Stimulated activated CD8-positive, alpha-beta memory T cell treated with anti-CD3 and anti-CD28 coated beads, Interleukin-4, amount 100 ng/mL, for 24 hours (primary cell): ENCODE measurements around the gene EGFLAM.
A peak's percentile ranks its signal among the peaks of the same experiment; 100 is the strongest.
"Not testable (repeated sequence)": the region's sequence is repeated elsewhere in the genome, so short reads cannot be mapped to it uniquely, and the experiment has no call there.

Source experiments
- DNase-seq: peaks from one replicate; pipeline ENCODE4 v3.0.0-alpha.2; 2020; ENCODE audit warnings: low read depth

Gene EGFLAM

DNA sequence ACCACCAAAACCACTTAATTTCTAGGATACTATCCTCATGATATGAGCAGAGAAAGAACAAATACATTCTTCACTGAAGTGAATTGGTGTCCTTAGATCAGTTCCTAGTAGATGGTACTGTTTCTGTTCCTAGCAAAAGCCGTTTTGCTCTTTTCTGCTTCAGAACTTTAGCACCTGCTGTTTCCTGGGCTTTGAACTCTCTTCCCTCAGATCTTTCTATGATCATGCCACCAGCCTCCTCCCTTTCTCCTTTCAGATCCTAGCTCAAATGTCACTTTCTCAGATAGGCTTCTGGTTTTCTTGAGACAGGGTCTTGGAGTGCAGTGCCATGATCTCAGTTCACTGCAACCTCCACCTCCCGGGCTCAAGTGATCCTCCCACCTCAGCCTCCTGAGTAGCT, 118.0 kb downstream of the EGFLAM start:
- DNase-seq, result no peak

DNA sequence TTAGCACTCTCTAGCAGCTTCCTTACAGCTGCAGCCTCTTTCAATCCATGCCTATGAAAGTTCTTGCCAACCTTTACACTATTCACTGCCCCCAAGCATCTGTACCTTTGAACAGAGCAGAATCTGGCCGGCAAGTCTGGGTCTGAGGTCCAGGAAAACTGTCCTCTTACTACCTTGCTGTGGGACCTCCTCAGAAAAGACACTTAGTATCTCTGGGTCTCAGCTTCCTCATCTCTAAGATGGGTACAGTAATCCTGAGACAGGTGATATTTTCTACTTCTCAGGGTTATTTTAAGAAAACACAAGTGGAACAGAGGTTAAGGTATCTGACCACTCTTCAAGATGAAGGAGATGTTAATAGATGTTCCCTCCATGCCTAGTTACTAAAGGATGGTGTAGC, 120.2 kb downstream of the EGFLAM start:
- no peak for DNase-seq

GRCh38 chr5:38379350-38379937, 121.1 kb downstream of the EGFLAM start:
- DNase-seq, result no peak

DNA sequence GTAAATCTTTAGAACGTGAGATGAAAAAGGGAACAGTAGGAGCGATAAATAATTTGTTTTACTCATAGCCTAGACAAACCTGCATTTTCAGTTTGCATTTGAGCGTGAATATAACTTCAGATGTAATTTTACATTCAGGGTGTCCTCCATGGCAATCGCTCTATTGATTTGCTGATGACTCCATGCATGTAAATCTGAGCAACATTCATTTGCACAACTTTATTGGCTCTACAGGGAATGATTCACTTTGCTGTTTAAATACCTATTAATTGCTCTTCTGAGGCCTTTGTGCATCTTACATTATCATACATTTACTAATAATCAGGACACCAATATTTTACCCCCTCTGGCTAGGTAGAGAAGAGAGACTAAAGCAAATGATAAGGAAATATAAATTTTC, 122.2 kb downstream of the EGFLAM start:
- no peak for DNase-seq

DNA sequence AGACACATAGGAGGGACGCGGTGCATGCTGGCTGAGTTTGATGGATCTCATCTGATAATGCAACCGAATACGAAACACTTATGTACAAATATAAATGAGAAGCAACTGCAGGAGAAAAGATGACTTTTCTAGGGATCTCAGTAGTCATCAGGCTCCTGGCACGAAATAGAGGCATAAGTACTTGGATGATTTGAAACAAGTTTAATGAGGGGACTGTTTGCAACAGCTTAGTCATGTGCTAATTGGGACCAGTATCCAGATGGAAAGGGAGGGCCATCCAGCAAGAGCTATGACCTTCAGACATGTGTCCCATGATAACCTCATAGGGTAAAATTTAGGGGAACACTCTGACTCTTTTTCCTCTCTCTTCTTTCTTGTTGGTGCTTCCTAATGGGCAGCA, 123.0 kb downstream of the EGFLAM start:
- DNase-seq, result no peak

DNA sequence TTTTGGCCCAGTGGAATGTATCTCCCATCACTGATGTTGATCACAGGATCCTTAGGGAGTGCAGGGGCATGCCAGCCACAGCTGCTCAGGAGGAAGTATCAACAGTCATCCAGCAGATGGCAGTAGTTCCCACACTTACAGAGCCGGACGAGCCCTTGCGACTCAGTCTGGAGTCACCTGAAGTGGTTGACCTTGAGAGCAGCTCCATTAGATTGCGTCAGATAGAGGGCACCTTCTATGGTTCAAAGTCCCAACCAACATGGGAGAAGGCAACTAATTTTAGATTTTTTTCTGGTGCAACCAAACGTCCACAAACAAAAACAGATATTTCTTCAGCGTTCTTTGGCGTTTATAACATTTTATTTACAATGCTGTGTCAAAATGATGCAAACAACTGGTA, 124.5 kb downstream of the EGFLAM start:
- peak; percentile 15 for DNase-seq

GRCh38 chr5:38383701-38384100, 125.3 kb downstream of the EGFLAM start:
- no peak for DNase-seq

DNA sequence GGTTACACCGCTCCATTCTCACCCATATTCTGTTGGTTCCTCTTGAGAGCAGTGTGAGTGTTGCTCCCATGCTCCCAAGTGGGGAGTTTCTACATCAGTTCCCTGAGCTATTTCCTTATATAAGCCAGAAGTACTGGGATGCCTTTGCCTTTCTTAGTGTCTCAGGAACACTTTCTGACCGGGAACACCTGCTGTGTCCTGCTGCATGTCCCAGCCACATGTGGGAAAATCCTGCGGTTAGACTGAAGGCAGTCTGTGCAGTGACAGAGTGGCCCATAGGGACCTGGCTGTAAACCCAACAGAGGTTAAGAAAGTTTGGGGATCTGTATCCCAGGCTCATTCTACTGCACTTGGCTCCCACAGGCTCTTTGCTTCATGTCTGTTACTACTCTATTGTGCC, 126.0 kb downstream of the EGFLAM start:
- DNase-seq, result no peak

DNA sequence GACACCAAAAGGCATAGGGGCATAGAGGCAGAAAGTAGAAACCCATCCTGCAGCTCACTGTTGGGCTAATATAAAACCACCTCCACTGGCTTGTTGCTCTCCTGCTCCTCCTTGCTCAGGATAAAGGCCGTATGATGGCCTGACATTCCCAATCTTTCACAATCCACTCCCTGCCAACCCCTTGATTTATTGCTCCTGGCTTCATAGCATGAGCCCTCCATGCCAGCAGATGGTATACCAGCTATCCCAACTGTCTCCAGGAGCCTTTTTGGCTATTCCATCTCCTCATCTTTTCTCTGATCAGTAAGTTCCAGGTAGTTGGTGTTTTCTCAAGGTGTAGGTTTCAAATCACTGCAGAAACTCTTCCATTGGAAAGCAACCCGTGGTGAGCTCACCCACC, 128.8 kb downstream of the EGFLAM start:
- no peak for DNase-seq

- no peak for DNase-seq
Observed at GRCh38 chr5:38393636-38394035, 135.3 kb downstream of the EGFLAM start.

- DNase-seq, result no peak
Observed at GRCh38 chr5:38396766-38397165, 138.4 kb downstream of the EGFLAM start.

DNA sequence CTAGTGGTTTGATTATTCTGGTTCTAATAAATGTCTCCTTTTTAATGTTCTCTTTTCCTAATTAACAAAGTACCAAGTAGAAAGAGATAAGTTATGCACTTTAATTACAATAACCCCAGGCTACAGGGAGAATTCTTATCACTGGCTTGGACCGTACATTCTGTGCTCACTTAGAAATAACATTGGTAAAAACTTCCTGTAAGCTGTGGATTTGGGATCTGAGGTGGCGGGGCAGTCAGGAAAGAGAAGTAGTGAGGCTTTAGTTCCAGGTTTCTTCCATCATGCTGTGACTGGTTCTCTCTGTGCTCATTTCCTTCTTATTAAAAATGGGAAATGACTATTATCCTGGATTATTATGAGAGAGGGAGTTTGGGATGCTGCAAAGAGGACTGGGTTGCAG, 142.0 kb downstream of the EGFLAM start:
- no peak for DNase-seq

DNA sequence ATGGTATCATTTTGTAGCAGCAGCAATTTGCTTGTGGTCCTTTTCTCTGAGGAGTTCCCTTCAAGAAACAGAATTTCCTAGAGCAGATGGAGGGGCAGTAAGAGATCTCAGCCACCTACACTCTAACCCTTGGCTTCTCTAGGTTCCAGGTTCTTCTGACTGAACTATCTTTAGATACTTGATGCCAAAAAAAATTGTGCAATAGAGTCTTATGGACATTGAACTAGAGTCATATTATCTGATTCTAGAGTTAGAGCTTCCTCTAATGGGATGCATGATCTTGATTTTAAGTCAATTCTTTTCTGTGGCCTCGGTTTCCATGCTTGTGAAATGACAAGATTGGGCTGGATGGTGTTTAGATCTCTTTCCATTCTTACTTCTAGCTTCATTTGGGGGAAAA, 142.8 kb downstream of the EGFLAM start:
- no peak for DNase-seq

GRCh38 chr5:38403406-38403805, 145.0 kb downstream of the EGFLAM start:
- DNase-seq, result no peak

DNA sequence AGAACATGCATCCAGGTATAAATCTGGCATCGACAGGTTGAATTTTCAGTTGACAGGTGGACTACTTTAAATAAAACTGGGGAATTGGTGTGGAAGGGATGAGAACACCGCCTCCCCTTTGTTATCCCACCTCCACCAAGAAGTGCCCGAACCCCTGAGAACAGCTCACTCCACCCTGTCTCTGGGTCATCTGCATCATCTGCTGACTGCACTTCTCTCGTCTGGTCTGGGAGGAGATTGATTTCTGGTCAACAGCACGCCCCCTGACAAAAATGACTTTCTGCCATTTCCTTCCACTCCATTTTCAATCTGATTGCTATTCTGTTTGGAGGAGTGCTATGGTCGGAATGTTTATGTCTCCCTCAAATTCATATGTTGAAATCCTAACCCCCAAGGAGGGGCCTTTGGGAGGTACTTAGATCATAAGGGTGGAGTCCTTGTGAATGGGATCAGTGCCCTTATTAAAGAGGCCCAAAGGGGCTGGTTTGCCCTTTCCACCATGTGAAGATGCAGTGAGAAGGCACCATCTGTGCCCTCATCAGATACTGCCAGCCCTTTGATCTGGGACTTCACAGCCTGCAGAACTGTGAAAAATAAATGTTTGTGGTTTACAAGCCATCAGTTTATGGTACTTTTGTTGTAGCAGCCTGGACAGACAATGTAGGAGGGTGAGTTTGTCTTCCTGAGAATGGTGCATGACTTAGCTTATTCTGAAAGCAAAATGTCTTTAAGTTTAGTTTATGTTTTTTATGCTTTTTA, 145.7 kb downstream of the EGFLAM start:
- DNase-seq, result no peak

GRCh38 chr5:38404667-38405276, 146.4 kb downstream of the EGFLAM start:
- DNase-seq, result no peak

- no peak for DNase-seq
Observed at GRCh38 chr5:38408446-38409198, 150.3 kb downstream of the EGFLAM start.

- no peak for DNase-seq
Observed at GRCh38 chr5:38410304-38410990, 152.1 kb downstream of the EGFLAM start.

- DNase-seq, result no peak
Observed at GRCh38 chr5:38413696-38414095, 155.3 kb downstream of the EGFLAM start.

- DNase-seq, result no peak
Observed at GRCh38 chr5:38414348-38414747, 156.0 kb downstream of the EGFLAM start.

GRCh38 chr5:38415772-38416171, 157.4 kb downstream of the EGFLAM start:
- not testable (repeated sequence) for DNase-seq

DNA sequence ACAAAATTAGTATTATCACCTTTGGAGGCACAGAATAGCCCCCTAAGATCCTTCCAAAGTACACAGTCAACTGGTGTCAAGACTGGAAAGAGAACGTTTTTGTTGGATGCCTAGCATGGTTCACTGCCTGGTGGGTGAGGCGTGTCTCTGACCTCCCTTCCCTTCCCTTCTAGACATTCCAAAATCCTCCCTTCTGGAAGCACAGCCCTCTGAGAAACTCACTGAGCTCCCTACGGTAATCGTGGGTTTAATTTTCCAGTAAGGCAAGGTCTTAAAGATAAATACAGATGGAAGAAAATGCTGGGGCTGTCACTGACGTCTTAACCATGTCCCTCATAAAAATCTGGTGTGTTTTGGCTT, 159.3 kb downstream of the EGFLAM start:
- no peak for DNase-seq
